22Rv1 (cell line): Measurements from ENCODE around the gene ABCA9.

Experiments used
- H3K27ac ChIP-seq: fragments of 450-650 bp; 2 replicates; pipeline ENCODE4 v1.5.1; 2017
- ZFX ChIP-seq: fragments of 450-650 bp; IDR thresholded peaks from 2 replicates; pipeline ENCODE4 v1.6.1; 2017; ENCODE audit warnings: antibody characterized with exemption, borderline replicate concordance
- TF ChIP-seq, protein P1 (sequence below): fragments of 450-650 bp; IDR thresholded peaks from 2 replicates; pipeline ENCODE4 v1.5.1; 2017; ENCODE audit warnings: mild to moderate bottlenecking

The ABCA9 gene, protein sequence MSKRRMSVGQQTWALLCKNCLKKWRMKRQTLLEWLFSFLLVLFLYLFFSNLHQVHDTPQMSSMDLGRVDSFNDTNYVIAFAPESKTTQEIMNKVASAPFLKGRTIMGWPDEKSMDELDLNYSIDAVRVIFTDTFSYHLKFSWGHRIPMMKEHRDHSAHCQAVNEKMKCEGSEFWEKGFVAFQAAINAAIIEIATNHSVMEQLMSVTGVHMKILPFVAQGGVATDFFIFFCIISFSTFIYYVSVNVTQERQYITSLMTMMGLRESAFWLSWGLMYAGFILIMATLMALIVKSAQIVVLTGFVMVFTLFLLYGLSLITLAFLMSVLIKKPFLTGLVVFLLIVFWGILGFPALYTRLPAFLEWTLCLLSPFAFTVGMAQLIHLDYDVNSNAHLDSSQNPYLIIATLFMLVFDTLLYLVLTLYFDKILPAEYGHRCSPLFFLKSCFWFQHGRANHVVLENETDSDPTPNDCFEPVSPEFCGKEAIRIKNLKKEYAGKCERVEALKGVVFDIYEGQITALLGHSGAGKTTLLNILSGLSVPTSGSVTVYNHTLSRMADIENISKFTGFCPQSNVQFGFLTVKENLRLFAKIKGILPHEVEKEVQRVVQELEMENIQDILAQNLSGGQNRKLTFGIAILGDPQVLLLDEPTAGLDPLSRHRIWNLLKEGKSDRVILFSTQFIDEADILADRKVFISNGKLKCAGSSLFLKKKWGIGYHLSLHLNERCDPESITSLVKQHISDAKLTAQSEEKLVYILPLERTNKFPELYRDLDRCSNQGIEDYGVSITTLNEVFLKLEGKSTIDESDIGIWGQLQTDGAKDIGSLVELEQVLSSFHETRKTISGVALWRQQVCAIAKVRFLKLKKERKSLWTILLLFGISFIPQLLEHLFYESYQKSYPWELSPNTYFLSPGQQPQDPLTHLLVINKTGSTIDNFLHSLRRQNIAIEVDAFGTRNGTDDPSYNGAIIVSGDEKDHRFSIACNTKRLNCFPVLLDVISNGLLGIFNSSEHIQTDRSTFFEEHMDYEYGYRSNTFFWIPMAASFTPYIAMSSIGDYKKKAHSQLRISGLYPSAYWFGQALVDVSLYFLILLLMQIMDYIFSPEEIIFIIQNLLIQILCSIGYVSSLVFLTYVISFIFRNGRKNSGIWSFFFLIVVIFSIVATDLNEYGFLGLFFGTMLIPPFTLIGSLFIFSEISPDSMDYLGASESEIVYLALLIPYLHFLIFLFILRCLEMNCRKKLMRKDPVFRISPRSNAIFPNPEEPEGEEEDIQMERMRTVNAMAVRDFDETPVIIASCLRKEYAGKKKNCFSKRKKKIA (N-terminal part only)

DNA sequence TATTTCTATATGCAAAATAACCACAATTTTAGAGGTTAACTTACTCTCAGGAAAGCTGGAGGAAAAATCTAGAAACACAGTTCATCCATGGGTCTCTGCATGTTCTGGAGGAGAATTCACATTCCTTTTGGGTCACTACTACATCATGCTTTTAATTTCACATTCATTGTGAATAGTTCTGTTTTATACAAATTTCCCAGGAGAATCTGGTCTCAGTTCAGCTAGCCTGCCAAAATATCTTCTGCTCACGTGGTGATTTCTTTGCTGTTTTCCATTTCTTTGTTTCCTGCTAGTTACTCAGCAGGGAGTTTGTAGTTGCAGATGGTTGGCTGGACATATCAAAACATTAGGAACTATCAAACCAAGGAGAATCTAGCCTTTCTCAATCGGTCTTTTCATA is at the start of gene ABCA9:
Gene ABCA9, minus strand, starts transcription at position 106 of the 400 bp plus-strand sequence. CDS start 9,801 bp downstream, outside the sequence.
- TF ChIP-seq, protein P1, sequence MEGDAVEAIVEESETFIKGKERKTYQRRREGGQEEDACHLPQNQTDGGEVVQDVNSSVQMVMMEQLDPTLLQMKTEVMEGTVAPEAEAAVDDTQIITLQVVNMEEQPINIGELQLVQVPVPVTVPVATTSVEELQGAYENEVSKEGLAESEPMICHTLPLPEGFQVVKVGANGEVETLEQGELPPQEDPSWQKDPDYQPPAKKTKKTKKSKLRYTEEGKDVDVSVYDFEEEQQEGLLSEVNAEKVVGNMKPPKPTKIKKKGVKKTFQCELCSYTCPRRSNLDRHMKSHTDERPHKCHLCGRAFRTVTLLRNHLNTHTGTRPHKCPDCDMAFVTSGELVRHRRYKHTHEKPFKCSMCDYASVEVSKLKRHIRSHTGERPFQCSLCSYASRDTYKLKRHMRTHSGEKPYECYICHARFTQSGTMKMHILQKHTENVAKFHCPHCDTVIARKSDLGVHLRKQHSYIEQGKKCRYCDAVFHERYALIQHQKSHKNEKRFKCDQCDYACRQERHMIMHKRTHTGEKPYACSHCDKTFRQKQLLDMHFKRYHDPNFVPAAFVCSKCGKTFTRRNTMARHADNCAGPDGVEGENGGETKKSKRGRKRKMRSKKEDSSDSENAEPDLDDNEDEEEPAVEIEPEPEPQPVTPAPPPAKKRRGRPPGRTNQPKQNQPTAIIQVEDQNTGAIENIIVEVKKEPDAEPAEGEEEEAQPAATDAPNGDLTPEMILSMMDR = no peak
- TF ChIP-seq ZFX = no peak
- no peak within 1 kb of the TSS for H3K27ac ChIP-seq

DNA sequence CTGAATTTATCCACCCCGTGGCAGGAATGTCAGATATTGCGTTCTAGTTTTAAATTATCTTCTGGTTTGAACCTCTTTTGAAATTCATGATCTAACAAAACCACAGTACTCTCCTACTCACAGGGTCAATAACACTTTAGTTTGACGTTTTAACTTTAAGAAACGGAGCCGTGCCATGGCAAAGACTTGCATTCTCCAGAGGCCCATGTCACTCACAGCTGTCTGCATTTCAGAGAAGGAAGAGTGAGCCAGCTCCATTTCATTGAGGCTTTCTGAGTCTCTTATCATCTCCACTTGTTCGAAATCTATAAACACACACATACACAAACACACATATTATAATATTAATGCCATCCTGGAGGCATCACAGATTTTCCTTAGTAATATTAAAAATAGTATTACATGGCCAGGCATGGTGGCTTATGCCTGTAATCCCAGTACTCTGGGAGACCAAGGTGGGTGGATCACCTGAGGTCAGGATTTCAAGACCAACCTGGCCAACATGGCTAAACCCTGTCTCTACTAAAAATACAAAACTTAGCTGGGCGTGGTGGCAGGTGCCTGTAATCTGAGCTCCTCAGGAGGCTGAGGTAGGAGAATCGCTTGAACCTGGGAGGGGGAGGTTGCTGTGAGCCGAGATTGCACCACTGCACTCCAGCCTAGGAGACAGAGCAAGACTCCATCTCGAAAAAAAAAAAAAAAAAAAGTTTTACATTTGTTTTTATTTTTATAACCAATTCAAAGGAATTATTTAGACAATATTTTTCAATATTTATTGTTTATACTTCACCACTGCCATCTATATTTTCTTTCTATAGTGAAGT is 45.4 kb upstream of the ABCA9 start:
- no peak for TF ChIP-seq ZFX
- H3K27ac ChIP-seq = no peak overlapping the region

DNA sequence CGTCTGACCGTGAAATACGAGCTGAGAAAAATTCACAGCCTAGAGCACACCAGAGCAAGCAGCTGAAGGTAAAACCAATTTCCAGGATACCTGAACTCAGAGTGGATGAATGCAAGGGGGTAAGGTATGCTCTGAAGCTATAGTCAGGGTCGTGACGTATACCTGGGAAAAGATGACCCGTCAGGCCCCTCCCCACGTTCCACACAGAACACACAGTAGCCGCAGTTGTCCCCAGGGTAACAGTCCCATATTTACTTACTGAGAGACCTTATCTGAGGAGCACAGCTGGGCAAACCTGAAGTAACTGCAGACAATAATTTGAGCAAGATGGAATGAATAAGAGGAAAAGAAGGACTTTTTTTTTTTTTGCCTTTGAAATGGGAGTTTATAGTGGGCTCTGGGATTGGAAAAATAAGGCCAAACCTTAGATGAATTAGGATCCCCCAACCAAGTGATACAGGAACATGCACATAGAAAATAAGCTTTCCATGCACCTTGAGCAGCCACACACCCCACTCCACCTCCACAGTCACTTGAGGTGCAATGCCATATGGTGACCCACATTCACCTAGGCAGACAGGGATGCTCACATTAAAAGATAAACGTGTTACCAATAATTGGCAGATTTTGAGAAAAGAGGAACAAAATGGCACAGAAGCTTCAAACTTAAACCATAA is 43.0 kb upstream of the ABCA9 start:
- TF ChIP-seq, protein P1 = no peak
- no peak for TF ChIP-seq ZFX
- H3K27ac ChIP-seq = no peak overlapping the region

DNA sequence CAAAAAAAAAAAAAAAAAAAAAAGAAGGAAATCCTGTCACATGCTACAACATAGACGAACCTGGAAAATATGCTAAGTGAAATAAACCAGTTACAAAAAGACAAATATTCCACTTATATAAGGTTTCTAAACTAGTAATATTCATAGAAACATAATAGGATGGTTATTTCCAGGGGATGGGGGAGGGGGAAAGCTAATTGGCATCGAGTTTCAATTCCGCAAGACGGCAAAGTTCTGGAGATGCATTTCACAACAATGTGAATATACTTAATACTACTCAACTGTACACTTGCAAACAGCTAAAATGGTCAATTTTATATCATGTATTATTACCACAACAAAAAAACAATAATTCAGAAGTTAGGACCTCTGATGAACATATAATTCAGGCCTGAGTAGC is 37.9 kb upstream of the ABCA9 start:
- H3K27ac ChIP-seq = no peak overlapping the region
- TF ChIP-seq, protein P1 = no peak
- TF ChIP-seq ZFX = no peak

DNA sequence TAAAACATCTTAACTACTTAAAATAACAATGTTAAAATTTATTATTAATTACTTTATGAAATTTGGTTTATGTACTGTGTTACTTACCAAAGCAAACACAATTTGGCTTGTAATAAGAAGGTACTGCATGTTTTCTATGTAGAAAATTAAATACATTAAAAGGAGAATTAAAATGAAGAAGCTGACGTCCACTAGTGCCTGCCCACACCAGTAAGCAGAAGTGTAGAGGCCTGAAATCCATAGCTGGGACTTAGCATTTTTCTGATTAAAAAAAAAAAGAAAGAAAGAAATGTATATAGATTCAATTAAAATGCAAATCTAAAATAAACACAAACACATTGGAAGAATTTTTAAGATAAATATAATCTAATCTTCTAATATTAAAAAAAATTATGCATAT is 35.8 kb upstream of the ABCA9 start:
- TF ChIP-seq, protein P1 = no peak
- no peak for TF ChIP-seq ZFX

DNA sequence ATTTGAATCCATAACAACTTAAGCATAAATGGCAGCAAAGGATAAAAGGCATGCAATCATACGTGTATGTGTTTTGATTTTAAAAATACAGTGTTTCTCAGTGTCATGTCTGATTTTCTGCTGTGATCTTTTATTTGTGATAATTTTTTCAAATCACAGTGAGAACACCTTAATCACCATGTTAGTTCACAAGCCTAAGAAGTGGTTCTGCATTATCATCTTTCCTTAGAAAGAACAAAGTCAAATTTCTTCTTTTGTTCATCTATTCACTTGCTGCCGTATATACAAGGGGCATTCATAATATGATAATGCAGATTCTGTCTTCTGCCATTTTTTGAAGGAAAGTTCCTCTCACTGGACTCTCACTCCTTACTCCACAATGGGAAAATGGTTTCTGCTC is 33.3 kb upstream of the ABCA9 start:
- TF ChIP-seq, protein P1 = no peak
- no peak for TF ChIP-seq ZFX

More for the DNA sequence above, 35.8 kb upstream of the ABCA9 start:
- H3K27ac ChIP-seq = no peak overlapping the region

More for the DNA sequence above, 33.3 kb upstream of the ABCA9 start:
- no peak overlapping the region for H3K27ac ChIP-seq
